ENCODE measurements around the gene NRIP1. TPM values are rescaled to one million over a fixed set of nuclear protein-coding genes. Genes with fewer than 3 reads are reported as not detected.

Gene NRIP1
- total RNA-seq, 4 donors from 2014 or later = 35.7 to 63.7 (median 41.0) TPM

- DNase-seq (peak; percentile 19 to 36), ATAC-seq (peak; percentile 26 to 33)
- Histone ChIP-seq H3K4me1 (peaks cover 40 to 51% of the 10 kb centered on the region in 2 donors), H3K4me3 (peak overlapping the region; percentile 67 to 91 (median 86)), H3K36me3 (no peaks in the 10 kb centered on the region), H3K27me3 (no peaks in the 10 kb centered on the region), H3K9me3 (no peaks in the 10 kb centered on the region), H3K27ac (peak overlapping the region; percentile 95 to 99 (median 97))
- intact Hi-C loops (cut with DNase I; ENCODE audit: low total_unique reads) = loop anchor here (2.0 to 10.0 kb wide), 6 partner anchors 55 to 763 kb away; partner anchors contain the start of gene HSPA13
- TF ChIP-seq, protein P1, sequence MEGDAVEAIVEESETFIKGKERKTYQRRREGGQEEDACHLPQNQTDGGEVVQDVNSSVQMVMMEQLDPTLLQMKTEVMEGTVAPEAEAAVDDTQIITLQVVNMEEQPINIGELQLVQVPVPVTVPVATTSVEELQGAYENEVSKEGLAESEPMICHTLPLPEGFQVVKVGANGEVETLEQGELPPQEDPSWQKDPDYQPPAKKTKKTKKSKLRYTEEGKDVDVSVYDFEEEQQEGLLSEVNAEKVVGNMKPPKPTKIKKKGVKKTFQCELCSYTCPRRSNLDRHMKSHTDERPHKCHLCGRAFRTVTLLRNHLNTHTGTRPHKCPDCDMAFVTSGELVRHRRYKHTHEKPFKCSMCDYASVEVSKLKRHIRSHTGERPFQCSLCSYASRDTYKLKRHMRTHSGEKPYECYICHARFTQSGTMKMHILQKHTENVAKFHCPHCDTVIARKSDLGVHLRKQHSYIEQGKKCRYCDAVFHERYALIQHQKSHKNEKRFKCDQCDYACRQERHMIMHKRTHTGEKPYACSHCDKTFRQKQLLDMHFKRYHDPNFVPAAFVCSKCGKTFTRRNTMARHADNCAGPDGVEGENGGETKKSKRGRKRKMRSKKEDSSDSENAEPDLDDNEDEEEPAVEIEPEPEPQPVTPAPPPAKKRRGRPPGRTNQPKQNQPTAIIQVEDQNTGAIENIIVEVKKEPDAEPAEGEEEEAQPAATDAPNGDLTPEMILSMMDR (IDR thresholded peaks at IDR 0.05 in 4 of 5, conservative IDR thresholded peaks at IDR 0.05 in 1 of 5) = no peak
- TF ChIP-seq POLR2A (IDR thresholded peaks at IDR 0.05) = no peak
- in situ Hi-C loops (cut with MboI; ENCODE audit: low sequenced_read_pairs in 4 of 4) = loop anchor here in 2 of 4 donors (25.0 kb wide), 2 partner anchors 202 to 677 kb away; partner anchors contain the start of gene HSPA13 (in 1 of the 2)
These were observed 805 bp downstream of the NRIP1 start for GRCh38 chr21:15063814-15064575.

DNA sequence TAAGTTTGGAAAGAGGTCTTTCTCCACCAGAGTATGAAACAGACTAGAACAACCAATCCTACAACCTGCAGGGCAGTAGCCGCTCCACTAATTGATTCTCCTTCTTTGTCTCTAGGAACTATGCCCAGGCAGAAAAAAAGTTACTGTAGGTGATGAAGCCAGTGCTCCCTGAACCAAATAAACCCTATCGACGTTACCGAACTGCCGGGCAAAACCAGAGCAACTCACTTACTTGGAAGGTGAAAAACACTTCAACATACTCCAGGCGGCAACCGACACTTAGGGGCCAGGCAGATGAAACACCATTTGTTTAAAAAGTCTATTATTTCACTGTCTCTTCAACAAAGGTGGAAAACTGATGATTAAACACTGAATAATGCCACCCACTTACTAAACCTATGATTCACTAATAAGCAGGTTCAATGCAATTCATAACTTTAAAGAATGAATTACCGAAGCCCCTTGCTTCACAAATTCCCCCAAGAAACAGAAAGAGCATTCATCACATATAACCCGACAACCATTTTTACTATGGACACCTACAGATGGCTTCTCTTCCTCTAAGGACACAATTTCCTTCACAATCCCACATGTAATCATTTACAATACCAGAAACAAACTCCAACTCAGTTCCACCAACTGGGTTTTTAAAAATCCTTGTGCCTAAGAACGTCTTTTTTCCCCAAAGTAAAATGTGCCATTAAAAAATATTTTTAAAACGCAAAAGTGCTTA lies 1.6 kb downstream of the NRIP1 start:
- TF ChIP-seq, protein P1 (IDR thresholded peaks at IDR 0.05 in 4 of 5, conservative IDR thresholded peaks at IDR 0.05 in 1 of 5) = no peak
- no peak for TF ChIP-seq POLR2A (IDR thresholded peaks at IDR 0.05)

GRCh38 chr21:15062606-15062965 lies 2.2 kb downstream of the NRIP1 start:
- ATAC-seq = no peak
- in situ Hi-C loops (cut with MboI; ENCODE audit: low sequenced_read_pairs in 4 of 4) (loop anchor here in 2 of 4 donors (25.0 kb wide), 2 partner anchors 200 to 675 kb away; partner anchors contain the start of gene HSPA13 (in 1 of the 2)), intact Hi-C loops (cut with DNase I; ENCODE audit: low total_unique reads) (loop anchor here (5.0 to 10.0 kb wide), 3 partner anchors 242 to 765 kb away; partner anchors contain the start of gene HSPA13)
- TF ChIP-seq, protein P1 (IDR thresholded peaks at IDR 0.05 in 4 of 5, conservative IDR thresholded peaks at IDR 0.05 in 1 of 5) = peak in 1 of 5 experiments; percentile 12
- no peak for TF ChIP-seq POLR2A (IDR thresholded peaks at IDR 0.05)
- Histone ChIP-seq H3K4me1 (peaks cover 54 to 65% of the 10 kb centered on the region in 2 donors), H3K36me3 (no peaks in the 10 kb centered on the region), H3K27me3 (no peaks in the 10 kb centered on the region), H3K4me3 (peak overlapping the region; percentile 67 to 91 (median 86)), H3K27ac (peak overlapping the region in 3 of 4 donors; percentile 95 to 99 (median 97)), H3K9me3 (no peaks in the 10 kb centered on the region)
- no peak for DNase-seq

More for the DNA sequence above, 1.6 kb downstream of the NRIP1 start:
- Histone ChIP-seq H3K36me3 (no peaks in the 10 kb centered on the region), H3K4me3 (peak overlapping the region; percentile 67 to 91 (median 86)), H3K27me3 (no peaks in the 10 kb centered on the region), H3K9me3 (no peaks in the 10 kb centered on the region), H3K4me1 (peaks cover 48 to 58% of the 10 kb centered on the region in 2 donors), H3K27ac (peak overlapping the region; percentile 95 to 99 (median 97))
- DNase-seq = no peak
- ATAC-seq = no peak
- intact Hi-C loops (cut with DNase I; ENCODE audit: low total_unique reads) (loop anchor here (5.0 to 10.0 kb wide), 3 partner anchors 242 to 764 kb away; partner anchors contain the start of gene HSPA13), in situ Hi-C loops (cut with MboI; ENCODE audit: low sequenced_read_pairs in 4 of 4) (loop anchor here in 2 of 4 donors (25.0 kb wide), 2 partner anchors 201 to 676 kb away; partner anchors contain the start of gene HSPA13 (in 1 of the 2))

- ATAC-seq = no peak
- H3K4me1 ChIP-seq = peaks cover 60 to 71% of the 10 kb centered on the region in 2 donors
- peak overlapping the region in 3 of 4 donors; percentile 25 to 99 (median 97) for H3K27ac ChIP-seq
- intact Hi-C loops (cut with DNase I; ENCODE audit: low total_unique reads) = loop anchor here (5.0 to 10.0 kb wide), 3 partner anchors 243 to 765 kb away; partner anchors contain the start of gene HSPA13
- in situ Hi-C loops (cut with MboI; ENCODE audit: low sequenced_read_pairs in 4 of 4) = loop anchor here in 2 of 4 donors (25.0 kb wide), 2 partner anchors 200 to 675 kb away; partner anchors contain the start of gene HSPA13 (in 1 of the 2)
- H3K27me3 ChIP-seq = no peaks in the 10 kb centered on the region
- H3K4me3 ChIP-seq = peak overlapping the region; percentile 1 to 91 (median 76)
- no peak for DNase-seq
- no peaks in the 10 kb centered on the region for H3K36me3 ChIP-seq
- TF ChIP-seq, protein P1 (IDR thresholded peaks at IDR 0.05 in 4 of 5, conservative IDR thresholded peaks at IDR 0.05 in 1 of 5) = no peak
- no peak for TF ChIP-seq POLR2A (IDR thresholded peaks at IDR 0.05)
- no peaks in the 10 kb centered on the region for H3K9me3 ChIP-seq
These were observed 2.8 kb downstream of the NRIP1 start for GRCh38 chr21:15061747-15062605.

Measured in gastrocnemius medialis (tissue), 4 donors.